Peyer's patch (tissue), 4 donors: Measurements from ENCODE around the gene HABP2.

Source experiments
- CTCF ChIP-seq, 6 experiments: fragments of 450-650 bp in 4 of 6; fragments of 200-600 bp in 2 of 6; sonication (generic) in 1 of 6; IDR thresholded peaks; one replicate each; pipeline ENCODE4 v1.5.1; 2017 to 2019; ENCODE audit warnings: antibody characterized with exemption in 6 of 6, mild to moderate bottlenecking in 3 of 6, moderate library complexity in 1 of 6
- POLR2A ChIP-seq, 2 donors: fragments of 450-650 bp; IDR thresholded peaks; one replicate each; pipeline ENCODE4 v1.5.1; 2017; ENCODE audit warnings: antibody characterized with exemption in 2 of 2, mild to moderate bottlenecking in 2 of 2, moderate library complexity in 2 of 2

- TF ChIP-seq POLR2A (IDR thresholded peaks at IDR 0.05) (no peak), CTCF (IDR thresholded peaks at IDR 0.05) (no peak)
Measured at GRCh38 chr10:113610631-113611601, 58.1 kb downstream of the HABP2 start.
